HG02763 (cell line): Measurements from ENCODE around the gene NSMCE1.

Experiments used
- ATAC-seq: cut with Tn5 transposase; IDR thresholded peaks from one replicate; pipeline ENCODE4 v1.9.1; 2021; ENCODE audit warnings: mild to moderate bottlenecking, moderate library complexity; ENCODE audit not compliant: unreplicated experiment

NSMCE1 gene

GRCh38 chr16:27245276-27246172, 23.0 kb downstream of the NSMCE1 start:
- ATAC-seq: no peak

GRCh38 chr16:27244363-27244755, 24.2 kb downstream of the NSMCE1 start:
- no peak for ATAC-seq

GRCh38 chr16:27243725-27244362, 24.7 kb downstream of the NSMCE1 start:
- ATAC-seq: no peak

GRCh38 chr16:27242868-27243590, 25.5 kb downstream of the NSMCE1 start:
- ATAC-seq: no peak

GRCh38 chr16:27242398-27242797, 26.2 kb downstream of the NSMCE1 start:
- ATAC-seq: no peak

GRCh38 chr16:27241658-27242057, 26.9 kb downstream of the NSMCE1 start:
- no peak for ATAC-seq

- no peak for ATAC-seq
Observed at GRCh38 chr16:27240948-27241531, 27.5 kb downstream of the NSMCE1 start.

- ATAC-seq: no peak
Observed at GRCh38 chr16:27239906-27240655, 28.5 kb downstream of the NSMCE1 start.

GRCh38 chr16:27239026-27239425, 29.5 kb downstream of the NSMCE1 start:
- no peak for ATAC-seq

GRCh38 chr16:27238591-27238990, 30.0 kb downstream of the NSMCE1 start:
- ATAC-seq: no peak

GRCh38 chr16:27238016-27238587, 30.5 kb downstream of the NSMCE1 start:
- ATAC-seq: peak; percentile 6

- ATAC-seq: peak; percentile 57
Observed at GRCh38 chr16:27237219-27238015, 31.2 kb downstream of the NSMCE1 start.

- ATAC-seq: no peak
Observed at GRCh38 chr16:27236635-27237218, 31.8 kb downstream of the NSMCE1 start.

- ATAC-seq: no peak
Observed at GRCh38 chr16:27235938-27236245, 32.7 kb downstream of the NSMCE1 start.

GRCh38 chr16:27235055-27235937, 33.3 kb downstream of the NSMCE1 start:
- ATAC-seq: no peak

GRCh38 chr16:27234603-27235002, 34.0 kb downstream of the NSMCE1 start:
- no peak for ATAC-seq

- ATAC-seq: no peak
Observed at GRCh38 chr16:27234171-27234570, 34.4 kb downstream of the NSMCE1 start.

- no peak for ATAC-seq
Observed at GRCh38 chr16:27233731-27234130, 34.8 kb downstream of the NSMCE1 start.
